KMS-11 (cell line): ENCODE data around the gene CASKIN2.
"Not testable (repeated sequence)": the region's sequence is repeated elsewhere in the genome, so short reads cannot be mapped to it uniquely, and the experiment has no call there.

ENCODE experiments used
- H2AFZ ChIP-seq: fragments of 200-600 bp; sonication (generic); 2 replicates; pipeline ENCODE4 v1.6.1; 2016; ENCODE audit warnings: antibody characterized with exemption, mixed run types, low read depth
- H3K27ac ChIP-seq: fragments of 200-600 bp; sonication (generic); 2 replicates; pipeline ENCODE4 v1.6.1; 2016; ENCODE audit warnings: mild to moderate bottlenecking, mixed run types
- H3K27me3 ChIP-seq: fragments of 200-600 bp; sonication (generic); 2 replicates; pipeline ENCODE4 v1.6.1; 2017; ENCODE audit warnings: mild to moderate bottlenecking, low read depth, mixed run types, moderate library complexity; ENCODE audit not compliant: insufficient read depth
- H3K36me3 ChIP-seq: fragments of 200-600 bp; sonication (generic); 2 replicates; pipeline ENCODE4 v1.6.1; 2017; ENCODE audit warnings: mild to moderate bottlenecking, mixed run types; ENCODE audit not compliant: insufficient read depth
- H3K4me1 ChIP-seq: fragments of 200-600 bp; sonication (generic); 2 replicates; pipeline ENCODE4 v1.6.1; 2016; ENCODE audit warnings: mild to moderate bottlenecking, low read depth, mixed run types; ENCODE audit not compliant: poor library complexity, severe bottlenecking
- H3K4me2 ChIP-seq: fragments of 200-600 bp; sonication (generic); 2 replicates; pipeline ENCODE4 v1.7.0; 2016; ENCODE audit warnings: mild to moderate bottlenecking, mixed run types
- H3K4me3 ChIP-seq: fragments of 200-600 bp; sonication (generic); IDR thresholded peaks from 2 replicates; pipeline ENCODE4 v1.6.1; 2017; ENCODE audit warnings: low read depth, low read length, mixed read lengths; ENCODE audit not compliant: insufficient read depth
- H3K79me2 ChIP-seq: fragments of 200-600 bp; sonication (generic); 2 replicates; pipeline ENCODE4 v1.6.1; 2016; ENCODE audit warnings: low read depth, mixed run types; ENCODE audit not compliant: insufficient read depth
- H3K9ac ChIP-seq: fragments of 200-600 bp; sonication (generic); 2 replicates; pipeline ENCODE4 v1.6.1; 2016; ENCODE audit warnings: mild to moderate bottlenecking, mixed run types
- H4K20me1 ChIP-seq: fragments of 200-600 bp; sonication (generic); 2 replicates; pipeline ENCODE4 v1.6.1; 2016; ENCODE audit warnings: mild to moderate bottlenecking, mixed run types; ENCODE audit not compliant: insufficient read depth
- CTCF ChIP-seq: fragments of 200-600 bp; sonication (generic); conservative IDR thresholded peaks from 2 replicates; pipeline ENCODE4 v1.6.1; 2017; ENCODE audit warnings: low read depth, mild to moderate bottlenecking, antibody characterized with exemption, low read length, moderate library complexity, mixed read lengths

The CASKIN2 gene

GRCh38 chr17:75482098-75482942 is 33.0 kb downstream of the CASKIN2 start:
- Histone ChIP-seq H3K79me2 (no peaks in the 10 kb centered on the region), H3K36me3 (no peaks in the 10 kb centered on the region), H2AFZ (no peak overlapping the region), H3K4me3 (no peak overlapping the region), H3K27me3 (no peaks in the 10 kb centered on the region), H3K4me2 (no peak overlapping the region), H3K9ac (no peak overlapping the region), H3K27ac (no peak overlapping the region), H4K20me1 (no peaks in the 10 kb centered on the region), H3K4me1 (no peaks in the 10 kb centered on the region)
- TF ChIP-seq CTCF: no peak

- TF ChIP-seq CTCF: no peak
- no peaks in the 10 kb centered on the region for H3K4me1 ChIP-seq
- H3K79me2 ChIP-seq: no peaks in the 10 kb centered on the region
- H2AFZ ChIP-seq: no peak overlapping the region
- H3K27ac ChIP-seq: no peak overlapping the region
- H3K36me3 ChIP-seq: no peaks in the 10 kb centered on the region
- H3K4me2 ChIP-seq: no peak overlapping the region
- H3K4me3 ChIP-seq: no peak overlapping the region
- H3K27me3 ChIP-seq: no peaks in the 10 kb centered on the region
- no peaks in the 10 kb centered on the region for H4K20me1 ChIP-seq
- H3K9ac ChIP-seq: no peak overlapping the region
Measured at GRCh38 chr17:75481194-75482068, 33.9 kb downstream of the CASKIN2 start.

GRCh38 chr17:75480281-75480680 is 35.1 kb downstream of the CASKIN2 start:
- Histone ChIP-seq H3K9ac (no peak overlapping the region), H3K4me2 (no peak overlapping the region), H3K27me3 (no peaks in the 10 kb centered on the region), H3K36me3 (no peaks in the 10 kb centered on the region), H3K4me3 (no peak overlapping the region), H2AFZ (no peak overlapping the region), H4K20me1 (no peaks in the 10 kb centered on the region), H3K4me1 (no peaks in the 10 kb centered on the region), H3K79me2 (no peaks in the 10 kb centered on the region), H3K27ac (no peak overlapping the region)
- TF ChIP-seq CTCF: no peak

- no peaks in the 10 kb centered on the region for H3K4me1 ChIP-seq
- H3K27me3 ChIP-seq: no peaks in the 10 kb centered on the region
- no peaks in the 10 kb centered on the region for H4K20me1 ChIP-seq
- H3K4me2 ChIP-seq: no peak overlapping the region
- H3K36me3 ChIP-seq: no peaks in the 10 kb centered on the region
- H3K9ac ChIP-seq: no peak overlapping the region
- TF ChIP-seq CTCF: no peak
- no peak overlapping the region for H2AFZ ChIP-seq
- H3K27ac ChIP-seq: no peak overlapping the region
- no peak overlapping the region for H3K4me3 ChIP-seq
- H3K79me2 ChIP-seq: no peaks in the 10 kb centered on the region
Measured at GRCh38 chr17:75478508-75478907, 36.8 kb downstream of the CASKIN2 start.

DNA sequence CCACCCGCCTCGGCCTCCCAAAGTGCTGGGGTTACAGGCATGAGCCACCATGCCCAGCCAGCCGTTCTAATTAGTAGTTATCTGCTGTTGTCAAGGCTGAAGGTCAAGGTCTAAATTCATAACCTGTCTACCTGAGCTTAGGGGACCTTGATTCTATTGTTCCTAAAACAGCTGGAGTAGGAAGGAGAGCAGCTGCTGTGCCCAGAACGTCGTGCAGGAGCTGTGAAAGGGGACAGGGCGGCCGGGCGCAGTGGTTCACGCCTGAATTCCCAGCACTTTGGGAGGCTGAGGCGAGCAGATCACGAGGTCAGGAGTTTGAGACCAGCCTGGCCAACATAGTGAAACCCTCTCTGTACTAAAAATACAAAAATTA is 37.9 kb downstream of the CASKIN2 start:
- not testable (repeated sequence) for H3K4me3 ChIP-seq, H3K79me2 ChIP-seq, H3K27me3 ChIP-seq, H3K4me1 ChIP-seq, H3K4me2 ChIP-seq, H3K36me3 ChIP-seq, H2AFZ ChIP-seq, H4K20me1 ChIP-seq, H3K27ac ChIP-seq, H3K9ac ChIP-seq
